Stimulated activated CD4-positive, alpha-beta T cell treated with anti-CD3 and anti-CD28 coated beads, TNF-alpha, amount 100 ng/mL, for 48 hours (primary cell): ENCODE measurements around the gene SLC37A3.
"Not testable (repeated sequence)": the region's sequence is repeated elsewhere in the genome, so short reads cannot be mapped to it uniquely, and the experiment has no call there.

ENCODE experiments used
- DNase-seq, 3 donors: peaks; one replicate each; pipeline ENCODE4 v3.0.0-alpha.2; 2020; ENCODE audit warnings: low read depth in 3 of 3

SLC37A3 gene

DNA sequence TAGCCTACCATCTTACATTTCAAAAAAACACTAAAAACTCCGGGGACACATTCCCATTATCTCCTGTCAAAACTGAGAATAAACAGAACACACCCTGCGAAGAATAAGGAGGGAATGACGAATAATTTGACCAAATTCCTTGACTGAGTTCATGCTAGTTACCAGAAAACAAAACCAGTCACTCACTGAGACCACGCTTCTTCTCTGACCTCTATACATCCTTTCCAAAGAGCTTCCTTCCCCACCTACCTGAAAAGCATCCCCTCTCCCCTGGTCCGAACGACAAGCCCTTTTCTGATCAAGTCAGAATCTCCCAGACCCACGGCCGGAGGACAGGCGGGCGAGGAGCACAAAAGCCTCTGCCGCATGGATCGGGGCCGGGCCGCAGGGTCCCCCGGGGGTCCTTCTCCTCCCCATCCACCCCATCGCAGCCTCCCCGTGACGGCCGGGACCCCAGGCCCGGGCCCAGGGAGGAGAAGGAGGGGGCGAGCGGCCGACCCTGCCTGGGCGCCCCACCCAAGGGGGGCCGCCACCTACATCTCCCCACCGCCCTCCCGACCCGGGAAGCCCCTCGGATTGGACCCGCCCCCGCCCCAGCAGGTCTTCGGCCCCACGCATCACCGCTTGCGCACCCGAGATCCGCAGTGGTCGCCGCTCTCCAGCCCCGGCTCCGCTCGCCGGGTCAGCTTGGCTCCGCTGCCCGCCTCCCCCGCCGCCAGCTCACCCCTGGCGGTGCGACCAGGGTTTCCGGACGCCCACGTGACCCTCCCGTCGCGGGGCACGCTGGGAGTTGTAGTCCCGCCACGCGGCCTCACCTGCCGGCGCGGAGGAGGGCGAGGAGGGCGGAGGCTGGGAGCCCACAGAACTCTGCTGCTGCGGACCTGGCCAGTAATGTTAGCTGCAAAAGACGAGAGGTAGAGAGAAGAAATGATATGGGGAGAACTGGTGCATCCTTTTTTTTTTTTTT is at the start of gene SLC37A3:
Gene SLC37A3 (minus strand): TSS at position 747 of the 967 bp plus-strand sequence. CDS start 16,004 bp downstream, outside the sequence.
- peak; percentile 73 to 85 (median 84) for DNase-seq

DNA sequence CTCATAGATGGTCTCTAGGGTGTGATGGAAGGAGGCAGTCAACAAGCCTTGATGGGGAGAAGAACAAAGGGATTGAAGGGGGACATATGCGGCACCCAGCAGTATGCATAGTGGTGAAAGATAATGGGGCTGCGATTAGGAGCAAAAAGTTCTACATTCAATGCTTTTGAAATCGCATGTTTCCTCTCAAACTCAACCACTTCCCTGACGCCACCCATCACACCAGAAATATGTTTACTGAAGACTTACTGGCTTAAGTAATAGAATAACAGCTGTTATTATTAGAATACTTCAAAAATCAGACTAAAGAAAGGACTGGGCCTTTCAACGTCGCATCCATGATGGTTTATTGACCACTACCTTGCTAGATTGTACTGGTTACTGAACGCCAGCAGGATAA is 49.5 kb upstream of the SLC37A3 start:
- no peak for DNase-seq

GRCh38 chr7:140446467-140446866 is 48.1 kb upstream of the SLC37A3 start:
- DNase-seq: no peak

- no peak for DNase-seq
These were observed 43.2 kb upstream of the SLC37A3 start for GRCh38 chr7:140441519-140441918.

DNA sequence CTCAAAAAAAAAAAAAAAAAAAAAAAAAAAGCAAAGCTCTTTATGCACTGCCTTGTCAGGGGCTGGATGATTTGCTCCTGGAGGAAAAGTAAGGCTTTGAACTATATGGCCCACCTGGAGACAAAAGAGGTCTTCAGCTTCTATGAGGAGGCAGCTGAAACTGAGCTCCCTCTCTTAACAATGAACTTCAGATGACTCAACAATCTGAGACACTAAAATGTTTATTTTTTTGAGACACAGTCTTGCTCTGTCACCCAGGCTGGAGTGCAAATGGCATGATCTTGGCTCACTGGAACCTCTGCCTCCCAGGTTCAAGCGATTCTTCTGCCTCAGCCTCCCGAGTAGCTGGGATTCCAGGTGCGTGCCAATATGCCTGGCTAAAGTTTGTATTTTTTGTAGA is 42.3 kb upstream of the SLC37A3 start:
- no peak for DNase-seq

- no peak for DNase-seq
These were observed 41.0 kb upstream of the SLC37A3 start for GRCh38 chr7:140439359-140439758.

DNA sequence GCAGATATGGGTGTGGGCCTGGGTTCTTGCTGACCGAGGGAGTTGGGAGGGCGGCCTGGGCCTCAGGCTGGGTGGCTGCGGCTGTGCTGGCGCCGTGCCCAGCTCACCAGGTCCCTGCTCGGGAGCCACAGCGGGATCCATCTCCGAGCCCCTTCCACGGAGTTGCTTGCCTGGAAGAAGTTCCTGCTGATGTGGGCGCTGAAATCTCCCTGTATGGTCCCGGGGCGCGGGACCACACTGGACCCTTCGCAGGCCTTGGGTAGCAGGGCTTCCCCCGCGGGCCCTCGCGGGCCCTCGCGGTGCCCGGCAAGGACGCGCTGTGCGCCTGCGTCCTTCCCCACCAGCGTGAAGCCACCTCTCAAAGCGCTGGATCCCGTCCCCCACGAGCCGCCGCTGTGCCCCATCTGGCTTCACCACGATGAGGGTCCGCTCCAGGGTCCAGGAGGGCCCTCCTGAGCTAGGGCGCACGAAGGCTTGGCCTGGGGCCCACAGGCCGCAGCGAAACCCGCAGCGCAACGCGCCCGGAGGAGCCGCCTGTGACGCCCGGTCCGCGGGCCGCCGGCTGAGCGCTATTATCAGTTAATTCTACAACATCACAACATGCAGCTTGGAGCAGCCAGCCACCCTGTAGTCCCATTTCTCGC is 37.0 kb upstream of the SLC37A3 start:
- no peak for DNase-seq

DNA sequence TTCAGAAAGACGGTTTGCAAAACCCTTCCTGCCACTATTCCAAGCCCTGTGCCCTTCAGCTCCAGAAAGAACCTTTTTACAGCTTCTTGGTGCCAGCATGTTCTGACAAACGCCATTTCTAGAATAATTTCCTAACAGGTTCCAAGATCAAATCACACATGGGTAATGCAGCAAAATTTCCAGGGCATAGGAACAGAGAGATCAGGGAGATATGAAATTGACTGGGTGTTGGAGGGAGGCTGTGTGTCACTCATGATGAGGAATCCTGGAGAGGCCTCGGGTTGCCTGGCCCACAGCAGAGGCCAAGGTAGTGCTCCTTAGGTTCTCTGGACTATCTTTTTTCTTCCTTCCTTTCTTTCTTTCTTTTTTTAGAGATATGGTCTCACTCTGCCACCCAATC is 35.1 kb upstream of the SLC37A3 start:
- no peak for DNase-seq

- no peak for DNase-seq
These were observed 27.8 kb upstream of the SLC37A3 start for GRCh38 chr7:140426130-140426529.

GRCh38 chr7:140425718-140426117 is 27.4 kb upstream of the SLC37A3 start:
- DNase-seq: no peak

DNA sequence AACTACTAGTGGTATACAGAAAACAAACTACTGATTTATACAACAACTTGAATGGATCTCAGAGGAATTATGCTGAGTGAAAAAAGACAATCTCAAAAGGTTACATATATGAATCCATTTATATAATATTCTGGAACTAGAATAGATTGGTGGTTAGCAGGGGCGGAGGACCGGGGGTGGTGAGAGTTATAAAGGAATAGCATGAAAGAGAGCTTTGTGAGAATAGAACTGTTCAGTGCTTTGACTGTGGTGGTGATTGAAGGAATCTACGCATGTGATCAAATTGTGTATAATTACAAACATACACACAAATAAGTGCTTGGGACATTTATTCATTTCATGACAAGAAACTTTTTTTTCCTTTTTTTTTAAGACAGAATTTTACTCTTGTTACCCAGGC is 25.2 kb upstream of the SLC37A3 start:
- no peak for DNase-seq

- DNase-seq: no peak
These were observed 23.2 kb upstream of the SLC37A3 start for GRCh38 chr7:140421521-140421920.

GRCh38 chr7:140418653-140419052 is 20.3 kb upstream of the SLC37A3 start:
- DNase-seq: no peak

GRCh38 chr7:140418156-140418472 is 19.8 kb upstream of the SLC37A3 start:
- not testable (repeated sequence) for DNase-seq

GRCh38 chr7:140417456-140418155 is 19.3 kb upstream of the SLC37A3 start:
- DNase-seq: no peak

DNA sequence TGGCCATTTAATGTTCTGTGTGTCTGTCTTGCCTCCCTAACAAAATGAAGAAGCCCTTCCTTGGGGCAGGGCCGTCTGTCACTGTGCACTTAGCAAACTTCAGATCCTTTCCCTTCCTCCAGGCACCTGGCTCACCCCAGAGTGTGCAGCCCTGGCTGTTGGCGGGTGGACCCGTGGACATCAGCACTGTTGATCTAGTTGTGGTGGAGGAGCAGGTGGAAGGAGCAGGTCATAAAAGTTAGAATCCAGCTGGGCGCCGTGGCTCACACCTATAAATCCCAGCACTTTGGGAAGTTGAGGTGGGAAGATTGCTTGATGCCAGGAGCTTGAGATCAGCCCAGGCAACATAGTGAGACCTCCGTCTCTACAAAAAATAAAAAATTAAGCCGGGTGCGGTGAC is 18.2 kb upstream of the SLC37A3 start:
- no peak for DNase-seq

GRCh38 chr7:140415816-140416215 is 17.5 kb upstream of the SLC37A3 start:
- not testable (repeated sequence) for DNase-seq

GRCh38 chr7:140415361-140415760 is 17.0 kb upstream of the SLC37A3 start:
- no peak for DNase-seq

GRCh38 chr7:140404565-140405065 is 6.3 kb upstream of the SLC37A3 start:
- no peak for DNase-seq

- DNase-seq: peak in 1 of 3 donors; percentile 21
These were observed 5.7 kb upstream of the SLC37A3 start, which contains the start of gene RAB19 for GRCh38 chr7:140403878-140404564. RAB19 (plus strand) TSS chr7:140404058; CDS start chr7:140407647, 3,589 bp downstream.

GRCh38 chr7:140402178-140402835 is 4.0 kb upstream of the SLC37A3 start:
- no peak for DNase-seq
